Measurements from ENCODE around the gene WARS2. TPM values are rescaled to one million over a fixed set of nuclear protein-coding genes. Genes with fewer than 3 reads are reported as not detected.

WARS2 gene
- total and polyA plus RNA-seq, 3 donors from 2014 or later, result 16.8 to 28.2 (median 20.2) TPM

DNA sequence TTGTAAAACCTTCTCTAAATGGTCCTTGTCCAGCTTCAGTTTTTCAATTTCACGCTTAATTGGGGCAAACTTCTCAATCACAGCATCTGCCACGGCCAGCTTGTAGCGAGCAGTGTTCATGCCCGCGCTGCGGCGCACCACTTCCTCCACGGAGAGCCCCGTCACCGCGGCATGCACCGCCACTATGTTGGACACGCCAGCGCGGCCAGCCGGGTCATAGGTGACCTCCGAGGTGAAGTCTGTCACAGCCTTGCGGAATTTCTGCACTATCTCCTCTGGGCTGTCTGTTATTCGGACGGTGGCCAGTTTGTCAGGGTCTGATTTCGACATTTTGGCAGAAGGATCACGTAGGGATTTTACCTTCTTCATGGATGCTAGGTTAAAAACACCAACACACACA is 107.5 kb downstream of the WARS2 start:
- 62 to 94% methylated on average over 22 of the region's 22 CpGs for WGBS, 2 donors
- Histone ChIP-seq H3K4me1 (no peaks in the 10 kb centered on the region), H3K27ac (no peak overlapping the region), H3K9me3 (no peaks in the 10 kb centered on the region), H3K27me3 (no peaks in the 10 kb centered on the region), H3K36me3 (ENCODE audit: low read depth, missing control alignments) (no peaks in the 10 kb centered on the region), H3K4me3 (no peak overlapping the region)
- TF ChIP-seq, protein P1, sequence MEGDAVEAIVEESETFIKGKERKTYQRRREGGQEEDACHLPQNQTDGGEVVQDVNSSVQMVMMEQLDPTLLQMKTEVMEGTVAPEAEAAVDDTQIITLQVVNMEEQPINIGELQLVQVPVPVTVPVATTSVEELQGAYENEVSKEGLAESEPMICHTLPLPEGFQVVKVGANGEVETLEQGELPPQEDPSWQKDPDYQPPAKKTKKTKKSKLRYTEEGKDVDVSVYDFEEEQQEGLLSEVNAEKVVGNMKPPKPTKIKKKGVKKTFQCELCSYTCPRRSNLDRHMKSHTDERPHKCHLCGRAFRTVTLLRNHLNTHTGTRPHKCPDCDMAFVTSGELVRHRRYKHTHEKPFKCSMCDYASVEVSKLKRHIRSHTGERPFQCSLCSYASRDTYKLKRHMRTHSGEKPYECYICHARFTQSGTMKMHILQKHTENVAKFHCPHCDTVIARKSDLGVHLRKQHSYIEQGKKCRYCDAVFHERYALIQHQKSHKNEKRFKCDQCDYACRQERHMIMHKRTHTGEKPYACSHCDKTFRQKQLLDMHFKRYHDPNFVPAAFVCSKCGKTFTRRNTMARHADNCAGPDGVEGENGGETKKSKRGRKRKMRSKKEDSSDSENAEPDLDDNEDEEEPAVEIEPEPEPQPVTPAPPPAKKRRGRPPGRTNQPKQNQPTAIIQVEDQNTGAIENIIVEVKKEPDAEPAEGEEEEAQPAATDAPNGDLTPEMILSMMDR (IDR thresholded peaks at IDR 0.05), result no peak
- TF ChIP-seq POLR2A (IDR thresholded peaks at IDR 0.05), result no peak
- DNase-seq, result no peak
- intact Hi-C loops (cut with DNase I; ENCODE audit: low total_unique reads), result no loop called here

DNA sequence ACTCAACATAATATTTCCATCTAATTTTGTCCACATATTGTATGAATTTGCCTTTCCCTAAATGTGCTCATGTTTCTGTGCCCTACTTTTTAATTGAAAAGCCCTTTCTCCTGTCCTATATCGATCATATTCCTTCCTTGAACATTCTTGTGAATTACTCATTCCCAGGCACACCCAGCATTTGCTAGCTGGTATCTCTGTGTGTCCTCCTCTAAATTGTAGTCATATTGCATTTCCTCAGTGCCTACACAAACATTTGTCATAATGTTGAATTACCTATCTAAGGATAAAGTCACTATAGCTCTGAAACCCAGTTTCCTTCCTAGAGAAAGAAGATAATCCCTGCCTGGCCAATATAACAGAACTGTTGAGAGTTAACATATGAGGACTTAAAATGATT is 112.7 kb downstream of the WARS2 start:
- H3K27me3 ChIP-seq, result no peaks in the 10 kb centered on the region
- no peaks in the 10 kb centered on the region for H3K36me3 ChIP-seq (ENCODE audit: low read depth, missing control alignments)
- no peak overlapping the region for H3K4me3 ChIP-seq
- no peak for DNase-seq
- intact Hi-C loops (cut with DNase I; ENCODE audit: low total_unique reads), result no loop called here
- TF ChIP-seq, protein P1 (IDR thresholded peaks at IDR 0.05), result no peak
- no peak for TF ChIP-seq POLR2A (IDR thresholded peaks at IDR 0.05)
- no peak overlapping the region for H3K27ac ChIP-seq
- no peaks in the 10 kb centered on the region for H3K9me3 ChIP-seq
- 88 to 98% methylated on average over 1 of the region's 1 CpG for WGBS, 2 donors
- H3K4me1 ChIP-seq, result no peaks in the 10 kb centered on the region

DNA sequence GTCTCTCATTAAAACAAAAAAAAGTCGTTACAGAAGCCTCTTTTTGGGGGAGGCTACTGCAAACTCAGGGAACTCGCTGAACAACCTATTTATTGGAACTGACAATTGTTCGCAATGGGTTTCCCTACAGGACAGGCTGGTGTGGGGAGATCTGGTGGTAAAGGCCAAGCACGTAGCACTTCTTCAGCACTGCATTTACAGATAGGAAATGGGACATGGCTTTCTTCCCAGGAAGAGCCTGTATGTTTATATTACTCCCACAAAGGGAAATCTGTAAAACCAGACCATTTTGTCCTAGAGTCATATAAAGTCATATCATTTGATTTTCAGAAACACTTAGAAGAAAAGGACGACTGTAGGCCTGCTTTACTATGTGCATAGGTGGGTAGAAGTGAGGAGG is 113.5 kb downstream of the WARS2 start:
- WGBS, 2 donors, result 79 to 81% methylated on average over 5 of the region's 5 CpGs
- Histone ChIP-seq H3K27ac (no peak overlapping the region), H3K36me3 (ENCODE audit: low read depth, missing control alignments) (no peaks in the 10 kb centered on the region), H3K27me3 (no peaks in the 10 kb centered on the region), H3K9me3 (no peaks in the 10 kb centered on the region), H3K4me3 (no peak overlapping the region), H3K4me1 (no peaks in the 10 kb centered on the region)
- intact Hi-C loops (cut with DNase I; ENCODE audit: low total_unique reads), result no loop called here
- TF ChIP-seq, protein P1 (IDR thresholded peaks at IDR 0.05), result no peak
- no peak for TF ChIP-seq POLR2A (IDR thresholded peaks at IDR 0.05)
- no peak for DNase-seq

DNA sequence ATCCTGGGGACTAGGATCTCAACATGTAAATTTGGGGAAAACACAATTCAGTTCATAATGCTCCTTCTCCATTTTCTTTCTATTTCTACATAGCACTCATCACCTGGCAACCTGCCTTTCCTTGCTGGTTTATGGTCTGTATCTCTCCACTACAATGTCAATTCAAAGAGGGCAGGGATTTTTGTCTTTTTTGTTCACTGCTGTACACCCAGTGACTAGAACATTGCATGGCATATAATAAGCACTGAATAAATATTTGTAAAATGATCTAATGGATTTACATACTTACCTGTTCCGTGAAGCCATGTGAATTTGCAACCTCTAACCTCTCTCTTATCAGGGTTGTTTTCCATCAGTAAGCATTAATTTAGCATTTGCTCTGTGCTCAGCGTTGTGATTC is 124.9 kb downstream of the WARS2 start:
- no peak for DNase-seq
- TF ChIP-seq, protein P1 (IDR thresholded peaks at IDR 0.05), result no peak
- TF ChIP-seq POLR2A (IDR thresholded peaks at IDR 0.05), result no peak
- H3K9me3 ChIP-seq, result no peaks in the 10 kb centered on the region
- no peaks in the 10 kb centered on the region for H3K4me1 ChIP-seq
- intact Hi-C loops (cut with DNase I; ENCODE audit: low total_unique reads), result no loop called here
- no peaks in the 10 kb centered on the region for H3K27me3 ChIP-seq
- H3K36me3 ChIP-seq (ENCODE audit: low read depth, missing control alignments), result no peaks in the 10 kb centered on the region
- no peak overlapping the region for H3K4me3 ChIP-seq
- 91% methylated on average over 2 of the region's 2 CpGs for WGBS, 2 donors
- H3K27ac ChIP-seq, result no peak overlapping the region

DNA sequence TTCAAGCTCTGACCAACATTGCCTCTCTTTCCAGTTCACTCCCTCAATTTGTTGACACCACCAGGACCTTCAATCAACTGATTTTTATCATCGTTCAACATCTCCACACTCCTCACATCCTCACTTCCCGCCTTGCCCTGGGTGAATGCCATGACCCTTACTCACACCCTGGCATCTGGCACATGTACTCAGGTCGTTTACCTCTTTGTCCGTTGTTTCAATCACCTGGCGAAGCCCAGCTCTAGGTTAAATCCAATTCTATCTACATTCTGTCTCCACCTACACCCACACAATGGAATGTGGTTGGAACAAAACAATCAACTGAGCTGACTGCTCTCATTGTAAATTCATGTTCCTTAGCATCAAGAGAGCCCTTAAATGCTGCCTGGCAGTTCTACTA is 128.1 kb downstream of the WARS2 start:
- no peak for TF ChIP-seq POLR2A (IDR thresholded peaks at IDR 0.05)
- TF ChIP-seq, protein P1 (IDR thresholded peaks at IDR 0.05), result no peak
- 84 to 89% methylated on average over 5 of the region's 5 CpGs for WGBS, 2 donors

More for the DNA sequence above, 128.1 kb downstream of the WARS2 start:
- intact Hi-C loops (cut with DNase I; ENCODE audit: low total_unique reads), result no loop called here
- DNase-seq, result no peak
- H3K27ac ChIP-seq, result no peak overlapping the region
- H3K4me1 ChIP-seq, result peaks cover 10% of the 10 kb centered on the region
- H3K27me3 ChIP-seq, result no peaks in the 10 kb centered on the region
- H3K4me3 ChIP-seq, result no peak overlapping the region
- H3K36me3 ChIP-seq (ENCODE audit: low read depth, missing control alignments), result no peaks in the 10 kb centered on the region
- H3K9me3 ChIP-seq, result no peaks in the 10 kb centered on the region

Measured in testis (tissue), 3 donors.